Measurements from ENCODE around the gene GDPD3. TPM values are rescaled to one million over a fixed set of nuclear protein-coding genes. Genes with fewer than 3 reads are reported as not detected.

The GDPD3 gene
- total and polyA plus RNA-seq, 4 donors, result 0.42 to 0.71 (median 0.55) TPM

DNA sequence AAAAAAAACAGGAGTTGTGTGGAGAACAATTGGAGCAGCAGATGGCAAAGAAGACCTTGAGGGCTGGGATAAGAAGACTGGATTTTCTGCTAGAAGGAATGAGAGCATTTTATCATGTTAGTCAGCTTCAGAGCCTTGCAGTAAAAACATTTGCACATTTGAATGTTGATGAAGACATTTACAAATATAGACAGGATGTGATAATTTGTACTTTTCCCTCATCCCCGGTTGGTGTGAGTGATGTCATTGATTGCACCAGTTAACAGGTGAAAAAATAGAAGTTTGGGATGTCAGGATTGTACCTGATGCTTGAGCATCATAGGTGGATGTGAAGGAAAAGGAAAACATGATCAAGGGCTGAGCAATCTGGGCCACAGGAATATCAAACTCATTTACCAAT, 32.3 kb upstream of the GDPD3 start:
- Histone ChIP-seq H3K4me3 (ENCODE audit: low read depth in 1 of 3, low read length in 3 of 3) (no peak overlapping the region), H3K27me3 (ENCODE audit: control insufficient read depth in 4 of 4, insufficient read depth in 4 of 4, low read length in 3 of 4) (no peaks in the 10 kb centered on the region), H3K9me3 (ENCODE audit: control insufficient read depth in 4 of 4, low read length in 3 of 4) (no peaks in the 10 kb centered on the region), H3K4me1 (ENCODE audit: control insufficient read depth in 4 of 4, insufficient read depth in 4 of 4, low read length in 3 of 4) (no peaks in the 10 kb centered on the region), H3K27ac (ENCODE audit: low read depth in 1 of 2, low read length in 2 of 2) (no peak overlapping the region), H3K9ac (ENCODE audit: low read depth in 1 of 2, low read length in 2 of 2) (no peak overlapping the region), H3K36me3 (ENCODE audit: control insufficient read depth in 4 of 4, insufficient read depth in 3 of 4, low read depth in 1 of 4, low read length in 3 of 4) (no peaks in the 10 kb centered on the region)
- no peak for TF ChIP-seq FOXA2 (IDR thresholded peaks at IDR 0.05)
- TF ChIP-seq, protein P1, sequence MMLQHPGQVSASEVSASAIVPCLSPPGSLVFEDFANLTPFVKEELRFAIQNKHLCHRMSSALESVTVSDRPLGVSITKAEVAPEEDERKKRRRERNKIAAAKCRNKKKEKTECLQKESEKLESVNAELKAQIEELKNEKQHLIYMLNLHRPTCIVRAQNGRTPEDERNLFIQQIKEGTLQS (IDR thresholded peaks at IDR 0.05), result no peak
- no peak for TF ChIP-seq RAD21 (IDR thresholded peaks at IDR 0.05)
- TF ChIP-seq HNF4A (conservative IDR thresholded peaks at IDR 0.05), result no peak
- TF ChIP-seq, protein P2, sequence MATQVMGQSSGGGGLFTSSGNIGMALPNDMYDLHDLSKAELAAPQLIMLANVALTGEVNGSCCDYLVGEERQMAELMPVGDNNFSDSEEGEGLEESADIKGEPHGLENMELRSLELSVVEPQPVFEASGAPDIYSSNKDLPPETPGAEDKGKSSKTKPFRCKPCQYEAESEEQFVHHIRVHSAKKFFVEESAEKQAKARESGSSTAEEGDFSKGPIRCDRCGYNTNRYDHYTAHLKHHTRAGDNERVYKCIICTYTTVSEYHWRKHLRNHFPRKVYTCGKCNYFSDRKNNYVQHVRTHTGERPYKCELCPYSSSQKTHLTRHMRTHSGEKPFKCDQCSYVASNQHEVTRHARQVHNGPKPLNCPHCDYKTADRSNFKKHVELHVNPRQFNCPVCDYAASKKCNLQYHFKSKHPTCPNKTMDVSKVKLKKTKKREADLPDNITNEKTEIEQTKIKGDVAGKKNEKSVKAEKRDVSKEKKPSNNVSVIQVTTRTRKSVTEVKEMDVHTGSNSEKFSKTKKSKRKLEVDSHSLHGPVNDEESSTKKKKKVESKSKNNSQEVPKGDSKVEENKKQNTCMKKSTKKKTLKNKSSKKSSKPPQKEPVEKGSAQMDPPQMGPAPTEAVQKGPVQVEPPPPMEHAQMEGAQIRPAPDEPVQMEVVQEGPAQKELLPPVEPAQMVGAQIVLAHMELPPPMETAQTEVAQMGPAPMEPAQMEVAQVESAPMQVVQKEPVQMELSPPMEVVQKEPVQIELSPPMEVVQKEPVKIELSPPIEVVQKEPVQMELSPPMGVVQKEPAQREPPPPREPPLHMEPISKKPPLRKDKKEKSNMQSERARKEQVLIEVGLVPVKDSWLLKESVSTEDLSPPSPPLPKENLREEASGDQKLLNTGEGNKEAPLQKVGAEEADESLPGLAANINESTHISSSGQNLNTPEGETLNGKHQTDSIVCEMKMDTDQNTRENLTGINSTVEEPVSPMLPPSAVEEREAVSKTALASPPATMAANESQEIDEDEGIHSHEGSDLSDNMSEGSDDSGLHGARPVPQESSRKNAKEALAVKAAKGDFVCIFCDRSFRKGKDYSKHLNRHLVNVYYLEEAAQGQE (IDR thresholded peaks at IDR 0.05), result no peak
- no peak for TF ChIP-seq NR2F2 (IDR thresholded peaks at IDR 0.05)
- TF ChIP-seq, protein P3, sequence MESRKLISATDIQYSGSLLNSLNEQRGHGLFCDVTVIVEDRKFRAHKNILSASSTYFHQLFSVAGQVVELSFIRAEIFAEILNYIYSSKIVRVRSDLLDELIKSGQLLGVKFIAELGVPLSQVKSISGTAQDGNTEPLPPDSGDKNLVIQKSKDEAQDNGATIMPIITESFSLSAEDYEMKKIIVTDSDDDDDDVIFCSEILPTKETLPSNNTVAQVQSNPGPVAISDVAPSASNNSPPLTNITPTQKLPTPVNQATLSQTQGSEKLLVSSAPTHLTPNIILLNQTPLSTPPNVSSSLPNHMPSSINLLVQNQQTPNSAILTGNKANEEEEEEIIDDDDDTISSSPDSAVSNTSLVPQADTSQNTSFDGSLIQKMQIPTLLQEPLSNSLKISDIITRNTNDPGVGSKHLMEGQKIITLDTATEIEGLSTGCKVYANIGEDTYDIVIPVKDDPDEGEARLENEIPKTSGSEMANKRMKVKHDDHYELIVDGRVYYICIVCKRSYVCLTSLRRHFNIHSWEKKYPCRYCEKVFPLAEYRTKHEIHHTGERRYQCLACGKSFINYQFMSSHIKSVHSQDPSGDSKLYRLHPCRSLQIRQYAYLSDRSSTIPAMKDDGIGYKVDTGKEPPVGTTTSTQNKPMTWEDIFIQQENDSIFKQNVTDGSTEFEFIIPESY (IDR thresholded peaks at IDR 0.05), result no peak
- TF ChIP-seq EGR1 (IDR thresholded peaks at IDR 0.05; ENCODE audit: low read depth in 2 of 2), result no peak
- TF ChIP-seq JUND (IDR thresholded peaks at IDR 0.05), result no peak
- TF ChIP-seq, protein P4, sequence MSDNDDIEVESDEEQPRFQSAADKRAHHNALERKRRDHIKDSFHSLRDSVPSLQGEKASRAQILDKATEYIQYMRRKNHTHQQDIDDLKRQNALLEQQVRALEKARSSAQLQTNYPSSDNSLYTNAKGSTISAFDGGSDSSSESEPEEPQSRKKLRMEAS (IDR thresholded peaks at IDR 0.05), result no peak
- no peak for TF ChIP-seq HNF4G (IDR thresholded peaks at IDR 0.05)
- TF ChIP-seq FOXA1 (IDR thresholded peaks at IDR 0.05), result no peak
- TF ChIP-seq SP1 (IDR thresholded peaks at IDR 0.05), result no peak
- TF ChIP-seq YY1 (IDR thresholded peaks at IDR 0.05), result no peak
- TF ChIP-seq RXRA (IDR thresholded peaks at IDR 0.05), result no peak
- TF ChIP-seq, protein P5, sequence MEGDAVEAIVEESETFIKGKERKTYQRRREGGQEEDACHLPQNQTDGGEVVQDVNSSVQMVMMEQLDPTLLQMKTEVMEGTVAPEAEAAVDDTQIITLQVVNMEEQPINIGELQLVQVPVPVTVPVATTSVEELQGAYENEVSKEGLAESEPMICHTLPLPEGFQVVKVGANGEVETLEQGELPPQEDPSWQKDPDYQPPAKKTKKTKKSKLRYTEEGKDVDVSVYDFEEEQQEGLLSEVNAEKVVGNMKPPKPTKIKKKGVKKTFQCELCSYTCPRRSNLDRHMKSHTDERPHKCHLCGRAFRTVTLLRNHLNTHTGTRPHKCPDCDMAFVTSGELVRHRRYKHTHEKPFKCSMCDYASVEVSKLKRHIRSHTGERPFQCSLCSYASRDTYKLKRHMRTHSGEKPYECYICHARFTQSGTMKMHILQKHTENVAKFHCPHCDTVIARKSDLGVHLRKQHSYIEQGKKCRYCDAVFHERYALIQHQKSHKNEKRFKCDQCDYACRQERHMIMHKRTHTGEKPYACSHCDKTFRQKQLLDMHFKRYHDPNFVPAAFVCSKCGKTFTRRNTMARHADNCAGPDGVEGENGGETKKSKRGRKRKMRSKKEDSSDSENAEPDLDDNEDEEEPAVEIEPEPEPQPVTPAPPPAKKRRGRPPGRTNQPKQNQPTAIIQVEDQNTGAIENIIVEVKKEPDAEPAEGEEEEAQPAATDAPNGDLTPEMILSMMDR (IDR thresholded peaks at IDR 0.05; ENCODE audit: low read depth, low read length, missing input control), result no peak
- no peak for TF ChIP-seq TAF1 (conservative IDR thresholded peaks at IDR 0.05)
- 55% methylated on average over 1 of the region's 1 CpG for WGBS
- no peak for DNase-seq (ENCODE audit: low spot score)

DNA sequence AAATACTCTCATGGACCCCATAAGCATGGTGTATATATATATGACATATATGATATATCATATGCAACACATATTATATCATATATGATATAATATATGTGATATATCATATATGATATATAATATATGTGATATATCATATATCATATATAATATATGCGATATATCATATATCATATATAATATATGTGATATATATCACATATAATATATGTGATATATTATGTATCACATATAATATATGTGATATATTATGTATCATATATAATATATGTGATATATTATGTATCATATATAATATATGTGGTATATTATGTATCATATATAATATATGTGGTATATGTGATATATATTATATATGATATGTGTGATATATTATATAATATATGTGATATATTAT, 31.6 kb upstream of the GDPD3 start:
- H3K27ac ChIP-seq (ENCODE audit: low read depth in 1 of 2, low read length in 2 of 2), result no peak overlapping the region
- no peaks in the 10 kb centered on the region for H3K36me3 ChIP-seq (ENCODE audit: control insufficient read depth in 4 of 4, insufficient read depth in 3 of 4, low read depth in 1 of 4, low read length in 3 of 4)
- H3K9ac ChIP-seq (ENCODE audit: low read depth in 1 of 2, low read length in 2 of 2), result no peak overlapping the region
- 4% methylated on average over 1 of the region's 1 CpG for WGBS
- no peak for DNase-seq (ENCODE audit: low spot score)
- TF ChIP-seq EGR1 (IDR thresholded peaks at IDR 0.05; ENCODE audit: low read depth in 2 of 2) (no peak), FOXA2 (IDR thresholded peaks at IDR 0.05) (no peak), RAD21 (IDR thresholded peaks at IDR 0.05) (no peak), YY1 (IDR thresholded peaks at IDR 0.05) (no peak)
- TF ChIP-seq, protein P4 (IDR thresholded peaks at IDR 0.05), result no peak
- TF ChIP-seq, protein P3 (IDR thresholded peaks at IDR 0.05), result no peak
- H3K27me3 ChIP-seq (ENCODE audit: control insufficient read depth in 4 of 4, insufficient read depth in 4 of 4, low read length in 3 of 4), result no peaks in the 10 kb centered on the region
- H3K4me1 ChIP-seq (ENCODE audit: control insufficient read depth in 4 of 4, insufficient read depth in 4 of 4, low read length in 3 of 4), result no peaks in the 10 kb centered on the region
- no peaks in the 10 kb centered on the region for H3K9me3 ChIP-seq (ENCODE audit: control insufficient read depth in 4 of 4, low read length in 3 of 4)
- no peak overlapping the region for H3K4me3 ChIP-seq (ENCODE audit: low read depth in 1 of 3, low read length in 3 of 3)
